Parathyroid adenoma (tissue), 2 donors: ENCODE data around the gene RGS3.
"Not testable (repeated sequence)": the region's sequence is repeated elsewhere in the genome, so short reads cannot be mapped to it uniquely, and the experiment has no call there.

Source experiments
- H2AFZ ChIP-seq: fragments of 300-600 bp; sonication (generic); one replicate; pipeline ENCODE4 v1.7.0; 2017; ENCODE audit warnings: antibody characterized with exemption, mild to moderate bottlenecking
- H3K27ac ChIP-seq: fragments of 300-600 bp; sonication (generic); one replicate; pipeline ENCODE4 v1.7.0; 2017
- H3K27me3 ChIP-seq: fragments of 300-600 bp; sonication (generic); one replicate; pipeline ENCODE4 v1.7.0; 2017; ENCODE audit warnings: low read length; ENCODE audit not compliant: control insufficient read depth, insufficient read depth
- H3K36me3 ChIP-seq: fragments of 300-600 bp; sonication (generic); one replicate; pipeline ENCODE4 v1.7.0; 2017; ENCODE audit warnings: low read length; ENCODE audit not compliant: control insufficient read depth, insufficient read depth
- H3K4me1 ChIP-seq: fragments of 300-600 bp; sonication (generic); one replicate; pipeline ENCODE4 v1.7.0; 2017; ENCODE audit warnings: control low read depth
- H3K4me2 ChIP-seq: fragments of 300-600 bp; sonication (generic); one replicate; pipeline ENCODE4 v1.7.0; 2017; ENCODE audit warnings: low read length
- H3K4me3 ChIP-seq: fragments of 300-600 bp; sonication (generic); one replicate; pipeline ENCODE4 v1.7.0; 2017; ENCODE audit warnings: low read depth, low read length
- H3K79me2 ChIP-seq: fragments of 300-600 bp; sonication (generic); one replicate; pipeline ENCODE4 v1.7.0; 2017; ENCODE audit warnings: control low read depth
- H3K9ac ChIP-seq: fragments of 300-600 bp; sonication (generic); one replicate; pipeline ENCODE4 v1.7.0; 2017; ENCODE audit warnings: mild to moderate bottlenecking
- H3K9me3 ChIP-seq: fragments of 300-600 bp; sonication (generic); one replicate; pipeline ENCODE4 v1.7.0; 2017; ENCODE audit warnings: low read length; ENCODE audit not compliant: control insufficient read depth
- TF ChIP-seq, protein P1 (sequence below): fragments of 300-600 bp; sonication (generic); IDR thresholded peaks from one replicate; pipeline ENCODE4 v1.7.0; 2017; ENCODE audit warnings: antibody characterized with exemption, mild to moderate bottlenecking
- donor health status: primary hyperparathyroidism.

The RGS3 gene

DNA sequence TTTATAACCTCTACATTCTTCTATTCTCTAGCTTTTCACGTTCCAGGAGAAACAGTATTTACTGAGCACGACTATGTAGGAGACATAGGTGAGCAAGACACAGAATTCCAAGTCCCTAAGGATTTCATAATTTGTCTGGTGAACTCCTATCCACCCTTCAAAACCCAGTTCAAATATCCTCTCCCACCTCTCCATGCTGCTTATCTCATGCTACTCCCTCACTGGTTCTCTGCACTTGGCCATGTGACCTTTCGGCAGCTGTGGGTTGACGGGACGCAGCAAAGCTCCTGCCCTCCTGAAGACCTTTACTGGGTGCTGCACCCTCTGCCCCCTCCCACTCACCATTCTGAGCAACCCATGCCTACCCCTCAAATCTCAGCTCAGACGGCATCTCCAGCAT is 173.2 kb downstream of the RGS3 start:
- Histone ChIP-seq H3K36me3 (no peaks in the 10 kb centered on the region), H3K4me3 (no peak overlapping the region), H3K4me1 (no peaks in the 10 kb centered on the region), H3K27me3 (no peaks in the 10 kb centered on the region), H2AFZ (no peak overlapping the region), H3K27ac (no peak overlapping the region), H3K79me2 (no peaks in the 10 kb centered on the region), H3K4me2 (no peak overlapping the region), H3K9ac (no peak overlapping the region), H3K9me3 (no peaks in the 10 kb centered on the region)
- TF ChIP-seq, protein P1, sequence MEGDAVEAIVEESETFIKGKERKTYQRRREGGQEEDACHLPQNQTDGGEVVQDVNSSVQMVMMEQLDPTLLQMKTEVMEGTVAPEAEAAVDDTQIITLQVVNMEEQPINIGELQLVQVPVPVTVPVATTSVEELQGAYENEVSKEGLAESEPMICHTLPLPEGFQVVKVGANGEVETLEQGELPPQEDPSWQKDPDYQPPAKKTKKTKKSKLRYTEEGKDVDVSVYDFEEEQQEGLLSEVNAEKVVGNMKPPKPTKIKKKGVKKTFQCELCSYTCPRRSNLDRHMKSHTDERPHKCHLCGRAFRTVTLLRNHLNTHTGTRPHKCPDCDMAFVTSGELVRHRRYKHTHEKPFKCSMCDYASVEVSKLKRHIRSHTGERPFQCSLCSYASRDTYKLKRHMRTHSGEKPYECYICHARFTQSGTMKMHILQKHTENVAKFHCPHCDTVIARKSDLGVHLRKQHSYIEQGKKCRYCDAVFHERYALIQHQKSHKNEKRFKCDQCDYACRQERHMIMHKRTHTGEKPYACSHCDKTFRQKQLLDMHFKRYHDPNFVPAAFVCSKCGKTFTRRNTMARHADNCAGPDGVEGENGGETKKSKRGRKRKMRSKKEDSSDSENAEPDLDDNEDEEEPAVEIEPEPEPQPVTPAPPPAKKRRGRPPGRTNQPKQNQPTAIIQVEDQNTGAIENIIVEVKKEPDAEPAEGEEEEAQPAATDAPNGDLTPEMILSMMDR: no peak

DNA sequence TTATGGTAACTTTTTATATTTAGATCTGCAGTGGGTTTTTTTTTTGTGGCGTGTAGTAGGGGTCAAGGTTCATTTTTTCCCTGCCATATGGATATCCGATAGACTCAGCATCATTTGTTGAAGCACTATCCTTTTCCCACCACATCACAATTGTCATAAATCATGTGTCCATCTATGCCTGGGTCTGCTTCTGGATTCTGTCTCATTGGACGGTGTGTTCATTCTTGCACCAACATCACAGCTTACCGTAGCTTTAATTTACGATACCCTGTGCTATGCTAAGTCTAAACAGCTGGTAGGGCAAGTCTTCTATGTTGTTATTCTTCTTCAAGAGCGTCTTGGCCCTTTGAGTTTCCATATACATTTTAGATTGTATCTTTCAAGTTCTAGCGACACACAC is 175.0 kb downstream of the RGS3 start:
- Histone ChIP-seq H3K9me3 (no peaks in the 10 kb centered on the region), H2AFZ (no peak overlapping the region), H3K9ac (no peak overlapping the region), H3K4me3 (no peak overlapping the region), H3K36me3 (no peaks in the 10 kb centered on the region), H3K79me2 (no peaks in the 10 kb centered on the region), H3K27ac (no peak overlapping the region), H3K27me3 (no peaks in the 10 kb centered on the region), H3K4me1 (no peaks in the 10 kb centered on the region), H3K4me2 (no peak overlapping the region)
- TF ChIP-seq, protein P1: no peak

DNA sequence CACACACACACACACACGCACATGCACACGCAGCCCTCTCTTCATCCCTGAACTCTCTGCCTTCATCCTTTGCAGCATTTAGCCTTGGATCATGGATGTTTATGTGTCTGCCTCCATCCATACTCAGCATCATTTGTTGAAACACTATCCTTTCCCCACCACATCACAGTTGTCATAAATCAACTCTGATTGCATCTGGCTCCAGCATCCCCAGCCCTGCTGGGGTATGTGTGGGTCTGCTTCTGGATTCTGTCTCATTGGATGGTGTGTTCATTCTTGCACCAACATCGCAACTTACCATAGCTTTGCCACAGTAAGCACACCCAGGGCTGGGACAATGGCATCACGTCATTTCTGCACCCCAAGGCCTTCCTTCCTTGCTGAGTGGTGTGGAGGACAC is 175.4 kb downstream of the RGS3 start:
- no peaks in the 10 kb centered on the region for H3K79me2 ChIP-seq
- H3K4me3 ChIP-seq: no peak overlapping the region
- no peak overlapping the region for H3K4me2 ChIP-seq
- no peak overlapping the region for H3K27ac ChIP-seq
- H3K27me3 ChIP-seq: no peaks in the 10 kb centered on the region
- no peak overlapping the region for H2AFZ ChIP-seq
- no peak overlapping the region for H3K9ac ChIP-seq
- no peaks in the 10 kb centered on the region for H3K36me3 ChIP-seq
- H3K9me3 ChIP-seq: no peaks in the 10 kb centered on the region
- no peaks in the 10 kb centered on the region for H3K4me1 ChIP-seq
- TF ChIP-seq, protein P1: no peak

DNA sequence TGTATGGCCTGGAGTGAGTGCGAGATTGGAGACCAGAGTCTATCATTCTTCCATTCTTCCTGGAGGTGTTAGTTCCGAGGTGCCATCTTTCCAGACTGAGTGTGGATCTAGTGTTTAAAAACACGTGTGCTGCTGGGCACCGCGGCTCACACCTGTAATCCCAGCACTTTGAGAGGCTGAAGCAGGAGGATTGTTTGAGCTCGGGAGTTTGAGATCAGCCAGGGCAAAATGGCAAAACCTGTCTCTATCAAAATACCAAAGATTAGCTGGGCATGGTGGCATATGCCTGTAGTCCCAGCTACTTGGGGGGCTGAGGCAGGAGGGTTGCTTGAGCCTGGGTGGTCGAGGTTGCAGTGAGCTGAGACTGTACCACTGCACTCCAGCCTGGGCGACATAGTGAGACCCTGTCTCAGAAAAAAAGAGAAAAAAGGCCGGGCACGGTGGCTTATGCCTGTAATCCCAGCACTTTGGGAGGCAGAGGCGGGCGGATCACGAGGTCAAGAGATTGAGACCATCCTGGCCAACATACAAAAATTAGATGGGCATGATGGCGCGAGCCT is 176.0 kb downstream of the RGS3 start:
- not testable (repeated sequence) for H3K27me3 ChIP-seq

DNA sequence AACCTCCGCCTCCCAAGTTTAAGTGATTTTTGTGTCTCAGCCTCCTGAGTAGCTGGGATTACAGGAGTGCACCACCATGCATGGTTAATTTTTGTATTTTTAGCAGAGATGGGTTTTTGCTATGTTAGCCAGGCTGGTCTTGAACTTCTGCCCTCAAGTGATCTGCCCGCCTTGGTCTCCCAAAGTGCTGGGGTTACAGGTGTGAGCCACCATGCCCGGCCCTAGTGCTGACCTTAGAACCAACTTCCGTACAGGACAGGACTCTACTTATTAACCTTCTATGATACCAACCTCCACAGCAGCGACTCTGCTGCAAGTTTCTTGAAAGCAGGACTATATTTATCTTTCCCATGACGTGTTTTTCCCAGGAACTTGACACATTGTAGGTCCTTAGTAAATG is 176.9 kb downstream of the RGS3 start:
- Histone ChIP-seq H3K27me3 (no peaks in the 10 kb centered on the region), H3K4me3 (no peak overlapping the region), H3K27ac (no peak overlapping the region), H3K4me1 (no peaks in the 10 kb centered on the region), H3K36me3 (no peaks in the 10 kb centered on the region), H3K4me2 (no peak overlapping the region), H3K9ac (no peak overlapping the region), H2AFZ (no peak overlapping the region), H3K79me2 (no peaks in the 10 kb centered on the region), H3K9me3 (no peaks in the 10 kb centered on the region)
- TF ChIP-seq, protein P1: no peak

More for the DNA sequence above, 176.0 kb downstream of the RGS3 start:
- not testable (repeated sequence) for H3K79me2 ChIP-seq, H3K4me1 ChIP-seq, H3K36me3 ChIP-seq, H2AFZ ChIP-seq, H3K27ac ChIP-seq, H3K4me2 ChIP-seq, H3K4me3 ChIP-seq, H3K9ac ChIP-seq, H3K9me3 ChIP-seq
